IMR-90 (cell line): ENCODE measurements around the gene GPR108. TPM values are rescaled to one million over a fixed set of nuclear protein-coding genes. Genes with fewer than 3 reads are reported as not detected.

Source experiments
- ATAC-seq: fragments of 200-7000 bp; cut with Tn5 transposase; 2 replicates; pipeline ENCODE4 v1.9.1; 2020; ENCODE audit warnings: low read depth, mild to moderate bottlenecking, moderate library complexity
- Bru-seq: library from RNA; stranded (reverse); fragments of 400-500 nt; gene quantifications from one replicate; lab custom pipeline; 2021; lab: Mats Ljungman, UMichigan
- BruChase-seq, 2 experiments: library from RNA; stranded (reverse); fragments of 400-500 nt; gene quantifications; one replicate each; lab custom pipeline; 2021; lab: Mats Ljungman, UMichigan
- BruUV-seq: library from RNA; stranded (reverse); fragments of 400-500 nt; replicated peaks from 2 replicates; lab custom pipeline; 2021; lab: Mats Ljungman, UMichigan
- CTCF ChIA-PET: fragments of 300-600 bp; formaldehyde crosslinking; extraction: SDS; loops from one replicate; lab custom pipeline; 2021; ENCODE audit warnings: antibody characterized with exemption; lab: Yijun Ruan, JAX
- POLR2A ChIA-PET: fragments of 300-600 bp; sonication (Branson Sonifier 250); formaldehyde crosslinking; loops from one replicate; lab custom pipeline; 2022; ENCODE audit warnings: antibody characterized with exemption; ENCODE audit not compliant: unreplicated experiment; lab: Charles Lee
- DNase-seq: peaks from one replicate; pipeline ENCODE4 v3.0.0; 2013
- H2AFZ ChIP-seq: replicated peaks from 2 replicates; pipeline ENCODE3; 2013; ENCODE audit warnings: low read length, mild to moderate bottlenecking; ENCODE audit not compliant: poor library complexity
- H2AK5ac ChIP-seq: 2 replicates; pipeline ENCODE4 v1.6.1; 2013; ENCODE audit warnings: low read depth, low read length, inconsistent platforms
- H2AK9ac ChIP-seq: replicated peaks from 2 replicates; pipeline ENCODE3; 2013; ENCODE audit warnings: mild to moderate bottlenecking, low read depth, low read length, moderate library complexity; ENCODE audit not compliant: poor library complexity
- H2BK120ac ChIP-seq: 2 replicates; pipeline ENCODE4 v1.6.1; 2013; ENCODE audit warnings: low read depth, low read length, inconsistent platforms
- H2BK15ac ChIP-seq: 3 replicates; pipeline ENCODE4 v1.6.1; 2013; ENCODE audit warnings: low read depth, low read length, inconsistent platforms
- H2BK20ac ChIP-seq: 2 replicates; pipeline ENCODE4 v1.6.1; 2013; ENCODE audit warnings: low read depth, mild to moderate bottlenecking, inconsistent platforms, low read length, moderate library complexity
- H2BK5ac ChIP-seq: 2 replicates; pipeline ENCODE4 v1.6.1; 2013; ENCODE audit warnings: mild to moderate bottlenecking, low read depth, low read length, inconsistent platforms; ENCODE audit not compliant: poor library complexity, severe bottlenecking
- H3K14ac ChIP-seq: replicated peaks from 2 replicates; pipeline ENCODE4 v1.6.1; 2013; ENCODE audit warnings: low read depth, low read length, inconsistent platforms
- H3K18ac ChIP-seq: 2 replicates; pipeline ENCODE4 v1.6.1; 2013; ENCODE audit warnings: low read depth, low read length, control low read depth
- H3K23ac ChIP-seq: 2 replicates; pipeline ENCODE4 v1.6.1; 2013; ENCODE audit warnings: low read depth, low read length, inconsistent platforms
- H3K27ac ChIP-seq: 2 replicates; pipeline ENCODE4 v1.5.1; 2013; ENCODE audit warnings: mild to moderate bottlenecking, control low read depth, low read length; ENCODE audit not compliant: insufficient read depth
- H3K27me3 ChIP-seq: 2 replicates; pipeline ENCODE4 v1.6.1; 2013; ENCODE audit warnings: low read length; ENCODE audit not compliant: control insufficient read depth, insufficient read depth
- H3K36me3 ChIP-seq: 2 replicates; pipeline ENCODE4 v1.6.1; 2013; ENCODE audit warnings: low read length, mixed read lengths; ENCODE audit not compliant: control insufficient read depth, insufficient read depth
- H3K4ac ChIP-seq: 2 replicates; pipeline ENCODE4 v1.6.1; 2013; ENCODE audit warnings: low read depth, low read length, inconsistent platforms
- H3K4me1 ChIP-seq: 2 replicates; pipeline ENCODE4 v1.6.1; 2013; ENCODE audit warnings: low read length, mixed read lengths; ENCODE audit not compliant: control insufficient read depth, insufficient read depth
- H3K4me2 ChIP-seq: 2 replicates; pipeline ENCODE4 v1.6.1; 2013; ENCODE audit warnings: low read depth, mild to moderate bottlenecking, control low read depth, low read length, moderate library complexity
- H3K4me3 ChIP-seq: 2 replicates; pipeline ENCODE4 v1.5.1; 2013; ENCODE audit warnings: low read depth, mild to moderate bottlenecking, control low read depth, low read length, moderate library complexity; ENCODE audit not compliant: insufficient read depth
- H3K56ac ChIP-seq: 2 replicates; pipeline ENCODE4 v1.6.1; 2013; ENCODE audit warnings: low read length, inconsistent platforms; ENCODE audit not compliant: insufficient read depth; ENCODE audit errors: extremely low read depth
- H3K79me1 ChIP-seq, 2 experiments: 2 replicates each; pipeline ENCODE4 v1.6.1; 2013; ENCODE audit warnings: low read length in 2 of 2, inconsistent platforms in 1 of 2, low read depth in 1 of 2
- H3K9ac ChIP-seq: 2 replicates; pipeline ENCODE4 v1.6.1; 2013; ENCODE audit warnings: low read depth, low read length, control low read depth
- H3K9me1 ChIP-seq: 2 replicates; pipeline ENCODE4 v1.6.1; 2013; ENCODE audit warnings: low read length, inconsistent platforms; ENCODE audit not compliant: insufficient read depth
- H3K9me3 ChIP-seq: 2 replicates; pipeline ENCODE4 v1.6.1; 2013; ENCODE audit warnings: low read length; ENCODE audit not compliant: control insufficient read depth, insufficient read depth
- H4K20me1 ChIP-seq: 2 replicates; pipeline ENCODE4 v1.6.1; 2013; ENCODE audit warnings: low read length, inconsistent platforms; ENCODE audit not compliant: insufficient read depth
- H4K5ac ChIP-seq: 2 replicates; pipeline ENCODE4 v1.6.1; 2013; ENCODE audit warnings: mild to moderate bottlenecking, low read depth, low read length, control low read depth
- H4K8ac ChIP-seq, 2 experiments: 2 replicates each; pipeline ENCODE4 v1.6.1; 2013; ENCODE audit warnings: low read depth in 2 of 2, low read length in 2 of 2, control low read depth in 1 of 2, inconsistent platforms in 1 of 2
- H4K91ac ChIP-seq: 2 replicates; pipeline ENCODE4 v1.6.1; 2013; ENCODE audit warnings: low read depth, low read length, inconsistent platforms; ENCODE audit not compliant: insufficient read depth
- CEBPB ChIP-seq: IDR thresholded peaks from 2 replicates; pipeline ENCODE4 v1.6.1; 2012; ENCODE audit warnings: low read depth, low read length, improper control_type of control experiment
- CHD1 ChIP-seq: IDR thresholded peaks from 2 replicates; pipeline ENCODE4 v1.6.1; 2012; ENCODE audit warnings: low read depth, low read length, improper control_type of control experiment
- FOS ChIP-seq: fragments of 150-350 bp; IDR thresholded peaks from 2 replicates; pipeline ENCODE4 v1.6.1; 2016; ENCODE audit warnings: low read depth, low read length
- MAZ ChIP-seq: IDR thresholded peaks from 2 replicates; pipeline ENCODE4 v1.6.1; 2012; ENCODE audit warnings: low read depth, mild to moderate bottlenecking, low read length, improper control_type of control experiment, moderate library complexity, borderline replicate concordance
- NFE2L2 ChIP-seq: fragments of 150-350 bp; IDR thresholded peaks from 2 replicates; pipeline ENCODE4 v1.6.1; 2016; ENCODE audit warnings: low read depth, mild to moderate bottlenecking, low read length
- RAD21 ChIP-seq: IDR thresholded peaks from 2 replicates; pipeline ENCODE4 v1.6.1; 2012; ENCODE audit warnings: low read length, improper control_type of control experiment
- RCOR1 ChIP-seq: IDR thresholded peaks from 2 replicates; pipeline ENCODE4 v1.6.1; 2012; ENCODE audit warnings: mild to moderate bottlenecking, low read length, improper control_type of control experiment; ENCODE audit not compliant: insufficient replicate concordance
- SMC3 ChIP-seq: fragments of 150-350 bp; IDR thresholded peaks from 2 replicates; pipeline ENCODE4 v1.6.1; 2016; ENCODE audit warnings: low read depth, mild to moderate bottlenecking, antibody characterized with exemption, low read length, moderate library complexity
- WGBS, 2 experiments: methylation state at CpG; one replicate each; pipeline versions ENCODE4 v1.1.5 to v1.1.7; 2013; ENCODE audit warnings: missing lambda C conversion rate in 2 of 2; ENCODE audit not compliant: insufficient read length in 1 of 2; ENCODE audit errors: extremely low coverage in 2 of 2; 5-methylcytosine and 5-hydroxymethylcytosine counted together
- dilution Hi-C: fragments of 300-500 bp; cut with HindIII; formaldehyde crosslinking; loops from one replicate; pipeline ENCODE4 v1.14.3; 2018; ENCODE audit warnings: low sequenced_read_pairs; ENCODE audit not compliant: unreplicated experiment
- in situ Hi-C: fragments of 300-500 bp; cut with MboI; formaldehyde crosslinking; loops from 3 replicates; pipeline ENCODE4 v1.14.3; 2019; ENCODE audit warnings: low sequenced_read_pairs, inconsistent platforms, mixed read lengths
- intact Hi-C: fragments of 100-400 bp; cut with micrococcal nuclease; formaldehyde crosslinking; loops from 2 replicates; pipeline ENCODE4 v1.10.0; 2022
- long read RNA-seq: library from polyadenylated mRNA; unstranded; transcript quantifications from one replicate; pipeline ENCODE4 v2.0.0, GENCODE V29; 2021; ENCODE audit not compliant: unreplicated experiment
- polyA plus RNA-seq, 3 experiments: library from polyadenylated mRNA; depleted of rRNA; stranded (reverse); fragments of >200 nt; gene quantifications; 2 replicates each; pipeline ENCODE4 v1.2.3, GENCODE V29; 2012; ENCODE audit warnings: low replicate concordance in 1 of 3
- total RNA-seq: library from RNA; depleted of rRNA; stranded (reverse); fragments of >200 nt; gene quantifications from 2 replicates; pipeline ENCODE4 v1.2.3, GENCODE V29; 2012; rRNA removed
- TF ChIP-seq, protein P1 (sequence below): fragments of 150-350 bp; IDR thresholded peaks from 2 replicates; pipeline ENCODE4 v1.6.1; 2016; ENCODE audit warnings: low read depth, mild to moderate bottlenecking, low read length, moderate library complexity, borderline replicate concordance
- TF ChIP-seq, protein P2 (sequence below): conservative IDR thresholded peaks from 2 replicates; pipeline ENCODE4 v1.5.1; 2012; ENCODE audit warnings: mild to moderate bottlenecking, low read depth, low read length, improper control_type of control experiment

Gene GPR108
- total RNA-seq = 17.5 and 28.0 TPM in 2 replicates
- 38.9 and 44.2 TPM in 2 replicates for polyA plus RNA-seq (2012; rRNA removed)
- 31.9 and 52.0 TPM in 2 replicates for polyA plus RNA-seq (2012; cell fraction: cytosol; rRNA removed)
- polyA plus RNA-seq (2012; cell fraction: nucleus; rRNA removed; ENCODE audit: low replicate concordance) = 107 and 192 TPM in 2 replicates
- percentile 53 among the genes with signal in this experiment for Bru-seq, nascent RNA
- percentile 74 among the genes with signal in this experiment for BruChase-seq, experiment 1, labeled RNA remaining after a 6-hour chase
- BruChase-seq, experiment 2, labeled RNA remaining after a 2-hour chase = percentile 60 among the genes with signal in this experiment
- long read RNA-seq, transcript GPR108-202 (18 exons, 2,009 nt) = minor isoform, 6 of 58 reads
- long read RNA-seq, transcript GPR108-201 (18 exons, 2,057 nt) = major isoform, 32 of 58 reads
- long read RNA-seq, partial matches to known transcripts = 9 of 58 reads
- long read RNA-seq, other reads (novel, unspliced or antisense) = 11 of 58 reads

DNA sequence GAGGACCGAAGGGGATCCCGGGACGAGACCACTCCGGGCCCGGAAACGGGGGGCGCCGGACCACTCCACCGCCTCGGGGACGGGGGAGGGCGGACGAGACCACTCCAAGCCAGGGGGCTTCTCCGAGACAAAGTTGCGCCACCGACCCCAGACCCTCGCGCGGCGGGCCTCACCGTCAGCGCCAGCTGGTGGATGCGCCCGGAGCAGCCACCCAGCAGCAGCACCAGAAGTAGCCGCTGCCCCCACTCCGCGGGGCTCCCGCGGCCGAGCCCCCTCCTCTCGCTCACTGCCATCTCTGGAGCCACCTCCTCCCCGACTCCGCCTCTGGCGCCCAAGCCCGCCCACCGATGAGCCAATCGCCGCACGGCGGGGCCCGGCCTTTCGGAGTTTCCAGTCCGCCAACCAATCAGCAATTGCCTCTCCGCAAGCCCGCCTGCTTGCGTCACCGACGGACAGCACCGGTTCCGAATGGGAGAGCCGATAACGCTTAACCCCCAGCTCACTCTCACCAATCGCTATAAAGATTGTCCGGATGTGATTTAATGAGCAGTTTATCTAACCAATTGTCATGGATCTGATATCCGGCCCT is at the start of gene GPR108:
Gene GPR108, minus strand, starts transcription at position 297 of the 589 bp plus-strand sequence. Its CDS starts 4 bp downstream, at position 293.
- POLR2A ChIA-PET = no interaction called here
- H3K56ac ChIP-seq = peak within 1 kb of the TSS; percentile 76
- TF ChIP-seq SMC3 (no peak), RAD21 (no peak), CHD1 (peak; percentile 100; the same call in 1 of the 2 replicates), RCOR1 (no peak), NFE2L2 (no peak), CEBPB (peak; percentile 88), FOS (peak; percentile 88; the same call in 1 of the 2 replicates), MAZ (peak; percentile 98)
- TF ChIP-seq, protein P1, sequence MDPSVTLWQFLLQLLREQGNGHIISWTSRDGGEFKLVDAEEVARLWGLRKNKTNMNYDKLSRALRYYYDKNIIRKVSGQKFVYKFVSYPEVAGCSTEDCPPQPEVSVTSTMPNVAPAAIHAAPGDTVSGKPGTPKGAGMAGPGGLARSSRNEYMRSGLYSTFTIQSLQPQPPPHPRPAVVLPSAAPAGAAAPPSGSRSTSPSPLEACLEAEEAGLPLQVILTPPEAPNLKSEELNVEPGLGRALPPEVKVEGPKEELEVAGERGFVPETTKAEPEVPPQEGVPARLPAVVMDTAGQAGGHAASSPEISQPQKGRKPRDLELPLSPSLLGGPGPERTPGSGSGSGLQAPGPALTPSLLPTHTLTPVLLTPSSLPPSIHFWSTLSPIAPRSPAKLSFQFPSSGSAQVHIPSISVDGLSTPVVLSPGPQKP = no peak
- TF ChIP-seq, protein P2, sequence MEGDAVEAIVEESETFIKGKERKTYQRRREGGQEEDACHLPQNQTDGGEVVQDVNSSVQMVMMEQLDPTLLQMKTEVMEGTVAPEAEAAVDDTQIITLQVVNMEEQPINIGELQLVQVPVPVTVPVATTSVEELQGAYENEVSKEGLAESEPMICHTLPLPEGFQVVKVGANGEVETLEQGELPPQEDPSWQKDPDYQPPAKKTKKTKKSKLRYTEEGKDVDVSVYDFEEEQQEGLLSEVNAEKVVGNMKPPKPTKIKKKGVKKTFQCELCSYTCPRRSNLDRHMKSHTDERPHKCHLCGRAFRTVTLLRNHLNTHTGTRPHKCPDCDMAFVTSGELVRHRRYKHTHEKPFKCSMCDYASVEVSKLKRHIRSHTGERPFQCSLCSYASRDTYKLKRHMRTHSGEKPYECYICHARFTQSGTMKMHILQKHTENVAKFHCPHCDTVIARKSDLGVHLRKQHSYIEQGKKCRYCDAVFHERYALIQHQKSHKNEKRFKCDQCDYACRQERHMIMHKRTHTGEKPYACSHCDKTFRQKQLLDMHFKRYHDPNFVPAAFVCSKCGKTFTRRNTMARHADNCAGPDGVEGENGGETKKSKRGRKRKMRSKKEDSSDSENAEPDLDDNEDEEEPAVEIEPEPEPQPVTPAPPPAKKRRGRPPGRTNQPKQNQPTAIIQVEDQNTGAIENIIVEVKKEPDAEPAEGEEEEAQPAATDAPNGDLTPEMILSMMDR = no peak

More for the DNA sequence above, at the start of gene GPR108:
- H3K9ac ChIP-seq = peak within 1 kb of the TSS; percentile 66
- peak within 1 kb of the TSS; percentile 55 for H4K5ac ChIP-seq
- H3K27me3 ChIP-seq = no peaks in the 10 kb centered on the region
- peaks cover 7% of the 10 kb centered on the region; the same call in 1 of the 2 replicates for H3K9me1 ChIP-seq
- H3K36me3 ChIP-seq = peaks cover 5% of the 10 kb centered on the region; the same call in 1 of the 2 replicates
- no peaks in the 10 kb centered on the region for H4K20me1 ChIP-seq
- peak within 1 kb of the TSS; percentile 99 for H2AFZ ChIP-seq
- no peaks in the 10 kb centered on the region for H3K9me3 ChIP-seq
- H4K91ac ChIP-seq = peak within 1 kb of the TSS; percentile 68
- peak within 1 kb of the TSS; percentile 30; the same call in 1 of the 2 replicates for H3K18ac ChIP-seq
- no TSS peak for BruUV-seq
- peak within 1 kb of the TSS; percentile 98 for H2AK9ac ChIP-seq
- H2BK5ac ChIP-seq = peak within 1 kb of the TSS; percentile 95
- H3K4me2 ChIP-seq = peak within 1 kb of the TSS; percentile 85
- peak within 1 kb of the TSS; percentile 92 for H3K23ac ChIP-seq
- H2AK5ac ChIP-seq = peak within 1 kb of the TSS; percentile 72
- H3K4me3 ChIP-seq = peak within 1 kb of the TSS; percentile 58
- H2BK120ac ChIP-seq = peak within 1 kb of the TSS; percentile 80
- H2BK15ac ChIP-seq = peak within 1 kb of the TSS; percentile 3; the same call in 1 of the 3 replicates
- peak within 1 kb of the TSS; percentile 56; the same call in 1 of the 2 replicates for H2BK20ac ChIP-seq
- CTCF ChIA-PET = interaction anchor here (0.6 to 3.6 kb wide), 4 partner anchors 16 to 357 kb away, joined by 3 to 25 read pairs (median 4); no protein-coding TSS in a partner anchor
- peak; percentile 100 for DNase-seq
- WGBS, 2 experiments = 0% methylated on average over 29 of the region's 55 CpGs; no CpG with 5 or more reads in 1 of the 2 experiments
- peak; percentile 75 for ATAC-seq
- peak within 1 kb of the TSS; percentile 88 for H3K4ac ChIP-seq
- peak within 1 kb of the TSS; percentile 90 for H3K14ac ChIP-seq
- in situ Hi-C loops (loop anchor here (10.0 kb wide), 2 partner anchors 127 to 223 kb away; no protein-coding TSS in a partner anchor), dilution Hi-C loops (no loop called here), intact Hi-C loops (loop anchor here (1.0 to 10.0 kb wide), 7 partner anchors 205 to 610 kb away; partner anchors contain the start of genes ALKBH7, KHSRP, TNFSF9 and ZNF557)
- peaks cover 13% of the 10 kb centered on the region for H3K4me1 ChIP-seq
- peaks cover 0 to 53% of the 10 kb centered on the region in 2 experiments for H3K79me1 ChIP-seq
- peak within 1 kb of the TSS; percentile 89 for H3K27ac ChIP-seq
- H4K8ac ChIP-seq = peak within 1 kb of the TSS; percentile 67 to 92
